NCI-H2227 (cell line): Measurements from ENCODE around the gene BIN1.

ENCODE experiments used
- DNase-seq: peaks from one replicate; lab custom pipeline; 2025; ENCODE audit not compliant: unreplicated experiment; lab: John Stamatoyannopoulos, UW

The BIN1 gene, protein sequence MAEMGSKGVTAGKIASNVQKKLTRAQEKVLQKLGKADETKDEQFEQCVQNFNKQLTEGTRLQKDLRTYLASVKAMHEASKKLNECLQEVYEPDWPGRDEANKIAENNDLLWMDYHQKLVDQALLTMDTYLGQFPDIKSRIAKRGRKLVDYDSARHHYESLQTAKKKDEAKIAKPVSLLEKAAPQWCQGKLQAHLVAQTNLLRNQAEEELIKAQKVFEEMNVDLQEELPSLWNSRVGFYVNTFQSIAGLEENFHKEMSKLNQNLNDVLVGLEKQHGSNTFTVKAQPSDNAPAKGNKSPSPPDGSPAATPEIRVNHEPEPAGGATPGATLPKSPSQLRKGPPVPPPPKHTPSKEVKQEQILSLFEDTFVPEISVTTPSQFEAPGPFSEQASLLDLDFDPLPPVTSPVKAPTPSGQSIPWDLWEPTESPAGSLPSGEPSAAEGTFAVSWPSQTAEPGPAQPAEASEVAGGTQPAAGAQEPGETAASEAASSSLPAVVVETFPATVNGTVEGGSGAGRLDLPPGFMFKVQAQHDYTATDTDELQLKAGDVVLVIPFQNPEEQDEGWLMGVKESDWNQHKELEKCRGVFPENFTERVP

DNA sequence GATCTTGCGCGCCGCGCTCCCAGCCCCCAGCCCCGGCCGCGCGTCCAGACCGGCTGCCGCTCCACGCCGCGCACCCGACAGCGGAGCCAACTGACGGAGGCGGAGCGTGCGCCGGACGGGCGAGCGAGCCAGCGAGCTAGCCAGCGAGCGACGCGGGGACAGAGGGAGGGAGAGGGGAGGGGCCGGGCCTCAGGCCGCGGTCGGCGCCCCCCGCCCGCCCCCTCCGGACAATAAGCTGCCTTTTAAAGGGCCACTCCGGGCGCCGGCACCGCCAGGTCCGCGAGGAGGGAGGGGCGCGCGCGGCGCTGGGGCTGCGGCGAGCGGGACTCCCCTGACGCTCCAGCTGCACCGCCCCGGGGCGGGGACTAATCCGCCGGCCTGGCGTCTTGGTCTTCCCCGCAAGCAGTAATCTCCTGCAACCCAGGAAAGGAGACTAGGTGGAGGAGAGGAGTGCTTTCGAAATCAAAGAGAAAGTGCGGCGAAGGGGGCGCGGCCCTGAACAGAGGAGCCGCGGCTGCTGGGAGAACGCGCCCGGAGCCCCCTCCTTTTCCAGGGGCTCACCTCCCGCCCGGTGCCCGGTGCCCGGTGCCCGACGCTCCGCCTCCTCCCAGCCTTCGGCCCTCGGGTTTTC is at the start of gene BIN1:
BIN1 (minus strand) TSS at position 164 of the 631 bp plus-strand sequence. CDS start 211 bp downstream, outside the sequence.
- peak; percentile 89 for DNase-seq

DNA sequence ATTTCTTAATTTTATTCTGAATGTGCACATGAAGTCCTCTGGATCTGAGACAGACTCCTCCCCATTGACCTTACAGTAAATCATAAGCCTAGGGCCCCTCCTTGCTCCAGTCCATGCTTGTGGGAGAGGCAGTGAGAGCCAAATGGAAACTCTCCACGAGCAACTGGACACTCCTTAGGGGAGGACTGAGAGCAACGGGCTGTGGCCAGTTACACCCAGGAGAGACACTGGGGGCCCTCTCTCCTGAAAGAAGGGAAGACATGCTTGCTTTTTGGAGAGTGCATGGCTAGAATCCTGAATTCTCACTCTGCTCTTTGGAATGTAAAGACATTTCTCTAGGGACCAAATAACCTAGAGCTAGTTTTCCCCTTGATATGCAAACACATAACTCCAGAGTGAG is 49.0 kb upstream of the BIN1 start:
- DNase-seq, result no peak

DNA sequence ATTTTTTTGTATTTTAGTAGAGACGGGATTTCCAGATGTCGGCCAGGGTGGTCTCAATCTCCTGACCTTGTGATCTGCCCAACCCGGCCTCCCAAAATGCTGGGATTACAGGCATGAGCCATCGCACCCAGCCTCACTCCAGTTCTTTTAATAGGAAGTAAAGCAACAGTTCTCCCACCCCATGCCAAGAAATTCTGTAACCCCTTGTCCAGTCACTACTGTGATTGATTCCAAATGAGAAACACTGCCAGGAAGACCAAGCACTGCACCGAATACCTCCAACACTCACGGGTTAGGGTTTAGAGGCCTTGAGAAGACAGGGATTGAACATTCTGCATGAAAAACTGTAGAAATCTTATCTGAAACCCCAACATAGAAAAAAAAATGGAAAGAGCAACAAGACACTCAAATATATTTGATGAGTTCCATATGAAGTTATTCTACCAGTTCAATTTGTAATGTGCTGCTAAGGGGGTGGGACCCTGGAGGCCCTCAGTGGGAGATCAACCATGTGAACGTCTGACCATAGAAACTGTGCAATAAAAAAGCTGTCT is 48.2 kb upstream of the BIN1 start:
- DNase-seq, result no peak

DNA sequence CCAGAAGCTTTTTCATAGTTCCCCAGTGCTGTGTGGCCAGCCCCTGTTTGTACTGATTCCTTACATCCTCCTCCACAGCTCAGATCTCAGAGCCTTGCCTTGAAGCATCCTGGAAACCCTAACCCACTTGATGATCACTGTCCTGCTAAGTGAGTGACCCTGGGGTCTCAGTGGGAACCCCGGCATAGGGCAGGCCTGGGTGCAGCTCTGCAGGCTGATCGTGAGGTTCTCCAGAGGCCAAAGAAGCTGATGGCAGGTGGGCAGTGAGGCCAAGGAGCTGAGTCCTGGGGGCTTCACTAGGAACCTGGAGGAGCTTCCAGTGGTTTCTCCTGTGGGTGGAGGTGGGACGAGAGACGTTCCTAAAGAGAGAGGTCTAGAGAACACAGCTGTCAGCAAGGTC is 47.4 kb upstream of the BIN1 start:
- no peak for DNase-seq

DNA sequence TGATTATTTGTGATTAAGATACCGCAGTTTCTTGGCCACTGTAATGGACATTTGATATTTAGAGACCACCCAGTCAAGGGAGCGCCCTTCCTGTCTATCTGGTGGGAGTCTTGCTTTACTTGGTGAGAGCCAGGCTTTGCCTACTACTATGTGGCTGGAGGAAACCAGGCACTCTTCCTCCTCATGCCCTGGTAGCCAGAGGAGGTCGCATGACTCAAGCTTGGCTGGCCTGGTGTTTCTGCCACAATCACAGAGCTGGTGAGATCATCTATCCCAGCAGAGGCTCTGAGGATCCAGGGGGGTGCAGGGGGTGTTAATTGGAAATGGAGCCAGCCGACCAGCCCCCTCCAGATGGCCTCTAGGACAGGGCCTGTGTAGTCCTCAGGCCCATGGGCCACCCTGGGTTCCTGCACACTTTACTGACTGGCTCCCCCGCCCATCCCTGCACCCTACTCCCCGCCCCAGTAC is 46.8 kb upstream of the BIN1 start:
- no peak for DNase-seq

DNA sequence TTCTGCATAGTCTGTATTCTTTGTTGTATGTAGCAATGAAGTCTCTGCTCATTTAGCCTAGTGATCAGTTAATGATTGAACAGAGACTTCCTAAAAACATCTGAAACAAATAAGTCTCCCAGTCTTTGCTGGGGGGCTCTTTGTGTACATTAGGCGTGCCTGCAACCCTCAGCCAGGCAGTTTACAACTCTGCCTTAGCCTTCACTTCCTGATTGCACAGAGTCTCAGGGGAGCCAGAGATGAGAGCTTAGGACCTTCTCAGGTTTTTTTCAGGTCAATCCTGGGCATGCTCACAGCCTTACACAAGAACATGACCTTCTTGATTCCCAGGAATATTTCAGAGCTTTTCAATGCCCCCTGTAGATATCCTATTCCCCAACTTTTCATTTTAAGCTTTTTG is 44.0 kb upstream of the BIN1 start:
- no peak for DNase-seq

DNA sequence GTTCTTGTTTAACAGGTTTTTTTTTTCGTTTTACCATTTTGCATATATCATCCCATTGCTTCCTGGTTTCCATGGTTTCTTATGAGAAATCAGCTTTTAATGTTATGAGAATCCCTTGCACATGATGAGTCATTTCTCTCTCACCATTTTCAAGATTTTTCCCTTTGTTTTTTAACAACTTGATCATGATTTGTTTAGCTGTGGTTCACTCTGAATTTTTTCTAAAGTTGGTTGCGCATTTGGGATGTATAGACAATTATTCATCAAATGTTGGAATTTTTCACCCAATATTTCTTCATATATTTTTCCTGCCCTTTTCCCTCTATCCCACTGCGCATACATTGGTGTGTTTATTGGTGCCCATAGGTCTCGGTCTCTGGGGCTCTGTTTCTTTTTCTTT is 42.4 kb upstream of the BIN1 start:
- no peak for DNase-seq

DNA sequence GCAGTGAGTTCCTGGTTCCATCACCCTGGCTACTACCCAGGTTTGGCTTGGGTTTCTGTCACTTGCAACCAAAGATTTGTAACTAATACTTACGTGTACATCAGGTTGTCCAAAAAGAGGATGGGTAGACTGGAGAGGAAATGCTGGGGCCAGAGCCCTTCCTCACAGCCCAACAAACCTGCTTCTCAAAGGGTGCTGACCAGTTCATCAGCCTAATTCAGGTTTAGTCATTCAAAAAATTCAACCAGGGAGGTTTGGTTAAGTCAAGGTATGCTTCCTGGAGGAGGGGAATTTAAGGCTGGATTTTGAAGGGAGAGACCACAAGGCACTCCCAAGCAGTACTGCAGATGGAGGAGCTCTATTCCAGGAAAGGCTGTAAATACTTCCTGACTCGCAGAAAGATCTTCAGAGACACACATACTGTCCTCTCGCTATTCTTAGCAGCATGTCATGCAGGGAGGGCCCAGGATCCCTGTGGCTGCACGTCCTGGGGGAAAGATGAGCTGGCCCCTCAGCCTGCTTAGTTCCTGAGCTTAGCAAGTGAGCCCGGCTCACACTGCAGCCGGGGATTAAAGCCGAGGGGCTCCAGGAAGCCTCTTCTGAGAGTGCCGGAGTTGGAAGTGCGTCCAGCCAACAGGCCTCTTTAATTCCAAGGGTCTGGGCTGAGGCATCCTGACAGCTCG is 40.0 kb upstream of the BIN1 start:
- no peak for DNase-seq

DNA sequence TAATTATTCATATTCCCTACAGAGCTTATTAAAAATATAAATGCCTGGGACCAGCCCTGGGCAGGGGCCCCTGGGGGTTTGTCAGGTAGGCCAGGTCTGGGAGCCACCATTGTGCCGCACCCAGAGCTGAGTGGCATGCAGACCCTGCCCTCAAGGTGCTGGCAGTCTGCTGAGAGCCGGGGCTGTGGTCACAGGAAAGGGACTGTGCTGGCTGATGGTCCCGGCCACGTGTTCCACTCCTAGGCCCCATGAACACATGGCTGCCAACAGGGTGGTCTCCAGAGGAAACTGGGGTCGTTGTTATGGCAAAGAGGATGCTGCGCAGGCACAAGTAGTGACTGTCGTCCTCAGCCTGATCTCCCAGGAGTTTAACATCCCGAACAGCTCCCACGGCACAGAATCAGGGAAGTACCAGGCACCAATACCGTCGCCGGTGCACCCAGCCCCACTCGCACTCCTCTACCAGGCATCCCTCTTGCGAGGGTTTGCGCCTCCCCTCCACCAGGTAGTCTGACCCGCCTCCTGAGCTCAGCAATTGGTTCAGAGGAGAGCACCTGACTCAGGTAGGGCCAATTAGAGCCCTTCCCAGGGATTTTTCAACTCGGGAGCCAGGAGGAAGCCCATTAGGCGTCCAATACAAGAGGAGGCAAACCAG is 39.2 kb upstream of the BIN1 start:
- no peak for DNase-seq

DNA sequence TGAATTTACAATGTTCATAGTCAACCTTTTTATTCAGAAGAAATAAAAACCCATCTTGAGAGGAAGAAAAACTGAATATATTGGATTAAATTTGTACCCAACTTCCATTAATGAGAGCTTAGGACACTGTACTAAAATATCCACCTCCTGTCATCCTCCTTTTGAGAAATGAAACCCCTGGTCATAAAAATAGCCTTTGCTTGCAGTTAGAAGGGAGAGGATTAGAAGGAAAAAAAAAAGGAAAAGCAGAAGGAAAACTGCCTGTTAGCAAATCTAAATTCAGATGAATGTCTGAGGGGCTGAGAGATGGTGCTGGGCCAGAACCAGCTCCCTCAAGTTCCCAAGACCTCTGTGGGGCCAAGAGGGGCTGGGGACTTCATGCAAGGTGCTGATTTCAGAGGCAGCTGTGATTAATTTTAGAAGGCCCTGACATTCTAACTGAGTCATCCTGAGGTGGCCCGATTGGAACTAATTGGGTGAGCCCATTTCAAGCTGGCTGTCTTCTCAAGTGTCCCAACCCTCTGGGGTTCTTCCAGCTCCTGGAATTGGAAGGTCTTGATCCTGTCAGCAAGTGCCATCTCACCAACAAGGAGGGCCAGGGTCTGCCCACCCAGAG is 38.4 kb upstream of the BIN1 start:
- DNase-seq, result no peak

DNA sequence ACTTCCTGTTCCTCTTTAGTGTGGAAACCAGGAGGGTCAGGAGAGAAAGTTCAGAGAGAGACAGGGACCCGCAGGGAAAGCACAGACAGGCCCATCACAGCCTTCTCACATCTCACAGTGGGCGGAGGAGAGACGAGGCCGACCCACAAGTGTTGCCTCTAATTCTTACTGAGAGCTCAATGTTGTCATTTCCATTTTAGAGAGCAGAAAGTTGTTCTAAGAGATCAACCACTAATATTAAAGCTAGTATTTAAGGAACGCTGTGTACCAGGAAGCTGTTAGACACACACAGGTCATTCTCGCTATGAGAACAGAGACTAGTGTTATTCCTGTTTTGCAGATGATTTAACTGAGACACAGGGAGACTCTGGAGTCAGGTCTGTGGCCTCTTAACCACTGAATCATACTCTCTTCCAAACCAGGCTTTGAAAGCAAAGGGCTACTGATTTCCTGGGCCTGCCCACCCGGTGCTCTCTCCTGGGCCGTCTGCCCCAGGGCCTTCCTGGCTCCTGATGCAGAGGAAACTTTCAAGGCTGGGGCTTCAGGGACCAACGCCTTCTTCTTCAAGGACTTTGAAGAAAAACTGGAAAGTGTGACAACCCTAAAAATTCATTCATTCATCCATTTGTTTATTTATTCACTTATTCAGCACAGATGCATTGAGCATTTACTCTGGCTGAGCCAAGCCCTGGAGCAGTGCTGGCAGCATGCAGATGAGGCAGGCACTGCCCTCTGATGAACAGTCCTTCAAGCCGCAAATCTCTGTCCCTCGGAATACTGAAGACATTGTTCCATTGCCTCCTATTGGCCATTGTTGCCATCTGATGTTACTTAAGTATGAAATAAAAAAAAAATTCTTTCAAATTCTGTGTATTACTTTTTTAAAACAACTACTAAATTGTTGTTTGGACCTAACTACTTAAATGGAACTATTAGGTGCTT is 37.2 kb upstream of the BIN1 start:
- no peak for DNase-seq

DNA sequence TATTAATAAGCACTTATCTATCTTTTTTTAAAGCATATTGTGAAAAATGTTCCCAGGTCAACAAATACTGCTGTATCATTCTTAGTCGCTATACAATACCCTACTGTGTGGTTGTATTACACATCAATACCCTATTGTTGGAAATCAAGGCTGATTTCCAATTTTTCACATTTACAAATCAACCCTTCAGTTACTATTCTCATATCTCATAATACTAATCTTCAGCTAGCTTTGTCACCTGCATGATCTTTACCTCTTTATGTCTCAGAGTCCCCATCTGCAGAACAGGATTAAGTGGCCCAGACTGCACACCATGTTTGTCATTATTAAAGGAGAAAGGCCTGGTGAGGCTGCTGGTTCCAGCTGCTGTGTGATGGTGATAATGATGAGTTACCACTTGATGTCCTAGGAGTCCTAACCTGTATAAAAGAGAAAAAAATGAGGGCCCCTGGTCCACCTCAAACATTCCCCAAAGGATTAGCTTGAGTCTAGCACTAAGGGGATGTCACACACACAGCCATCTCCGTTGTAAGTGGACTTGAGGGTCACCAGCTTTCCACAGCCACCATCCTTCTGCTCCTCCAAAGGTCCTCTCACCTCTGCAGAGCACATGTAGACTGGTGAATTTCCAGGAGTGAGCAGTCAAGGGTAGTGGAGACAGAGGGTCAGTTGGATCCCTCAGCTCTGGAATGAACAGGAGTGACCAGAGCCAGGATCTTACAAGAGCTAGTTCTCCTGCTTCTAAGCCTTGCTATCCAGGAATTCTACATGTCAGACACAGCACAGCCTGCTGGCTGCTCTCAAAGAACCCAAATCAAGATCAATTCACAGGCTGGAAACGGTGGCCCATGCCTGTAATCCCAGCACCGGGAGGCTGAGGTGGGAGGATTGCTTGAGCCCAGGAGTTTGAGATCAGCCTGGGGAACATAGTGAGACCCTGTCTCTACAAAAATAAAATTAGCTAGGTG is 36.0 kb upstream of the BIN1 start:
- DNase-seq, result no peak

DNA sequence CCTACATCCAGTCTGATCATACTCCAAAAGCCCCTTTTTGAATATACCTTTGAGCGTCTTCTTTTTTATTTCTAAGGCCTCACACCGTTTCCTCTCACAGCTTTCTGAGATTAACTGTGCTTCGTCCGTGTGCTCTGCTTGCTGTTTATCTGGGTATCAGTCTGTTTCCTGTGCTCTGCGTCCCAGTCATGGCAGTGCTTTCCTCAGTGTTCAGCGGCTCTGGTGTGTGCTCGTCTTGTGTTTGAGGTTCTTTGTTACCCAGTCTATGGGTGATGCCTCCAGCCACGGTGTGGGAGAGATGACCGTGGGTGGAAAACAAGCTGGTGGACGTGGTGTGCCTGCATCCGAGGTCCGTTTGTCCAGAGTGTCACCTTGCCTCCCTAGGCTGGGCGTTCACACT is 33.6 kb upstream of the BIN1 start:
- DNase-seq, result no peak

DNA sequence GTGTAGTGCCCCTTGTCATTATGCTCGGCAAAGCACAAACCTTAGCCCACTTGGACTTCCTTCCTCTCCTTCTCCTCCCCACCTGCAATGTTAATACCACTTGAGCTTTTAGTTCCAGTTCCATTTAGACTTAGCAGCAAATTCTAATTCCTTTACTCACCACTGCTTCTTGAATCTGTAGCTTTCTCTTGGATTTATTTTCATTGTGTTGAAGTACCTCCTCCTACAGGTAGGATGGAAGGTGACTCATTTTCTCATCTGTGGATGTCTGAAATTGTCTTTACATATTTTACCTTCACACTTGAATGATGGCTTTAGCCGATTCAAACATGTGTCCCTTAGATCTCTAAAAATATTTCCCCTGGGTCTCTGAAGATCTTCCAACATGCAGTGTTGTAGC is 32.8 kb upstream of the BIN1 start:
- no peak for DNase-seq

DNA sequence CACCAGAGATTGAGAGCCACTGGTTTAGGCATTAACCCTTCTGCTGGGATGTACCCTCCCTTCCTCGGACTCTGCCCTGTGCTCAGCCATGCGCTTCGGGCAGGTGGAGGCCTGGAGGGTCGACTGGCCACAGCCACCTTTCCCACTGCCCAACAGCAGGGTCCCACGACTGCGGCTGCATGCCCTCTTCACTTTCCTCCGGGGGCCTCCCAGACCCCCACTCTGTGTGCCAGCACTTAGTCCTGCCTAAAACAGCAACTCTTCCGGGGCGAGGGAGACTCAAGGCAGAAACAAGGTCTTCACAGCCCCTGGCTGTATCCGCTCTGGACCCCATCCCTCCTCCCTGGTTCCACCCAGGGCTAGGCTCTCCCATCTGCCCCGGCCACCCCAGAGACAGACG is 31.3 kb upstream of the BIN1 start:
- DNase-seq, result no peak

DNA sequence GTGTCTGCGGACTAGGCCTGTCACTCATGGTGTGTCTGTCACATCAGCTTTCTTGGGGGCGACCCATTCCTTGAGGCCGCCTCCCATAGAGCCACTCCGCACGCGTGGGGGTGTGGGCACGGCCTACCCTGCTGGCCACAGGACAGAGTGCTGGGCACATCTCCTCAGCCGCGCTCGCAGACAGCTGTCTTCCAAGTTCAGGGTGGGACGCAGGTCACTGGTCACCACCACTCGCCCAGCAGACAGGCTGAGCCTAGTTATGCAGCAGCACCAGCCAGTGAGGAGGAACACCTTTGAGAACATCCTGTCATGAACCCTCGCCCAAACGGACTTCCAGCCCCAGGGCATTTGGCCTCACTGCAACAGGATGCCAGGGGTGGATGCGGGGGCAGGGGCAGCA is 30.8 kb upstream of the BIN1 start:
- DNase-seq, result no peak

DNA sequence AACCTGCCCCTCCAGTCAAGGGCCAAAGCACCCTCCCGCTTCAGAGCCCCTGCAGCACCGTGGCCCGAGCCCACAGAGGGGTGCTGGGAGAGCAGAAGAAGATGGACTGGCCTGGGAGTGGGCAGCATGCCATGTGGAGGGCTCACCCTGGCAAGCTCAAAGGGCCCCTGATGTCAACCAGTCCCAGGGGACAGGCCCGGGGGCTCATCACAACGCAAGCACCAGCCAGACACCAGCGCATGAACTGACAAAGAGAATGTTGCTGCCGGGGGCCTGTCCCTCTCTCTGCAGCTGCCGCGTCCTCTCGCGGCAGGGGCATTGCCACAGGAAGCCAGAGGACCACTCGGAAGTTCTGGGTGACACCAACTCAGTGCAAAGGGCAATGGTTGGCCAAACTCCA is 30.3 kb upstream of the BIN1 start:
- no peak for DNase-seq
